Adrenal gland (tissue), 5 donors: Measurements from ENCODE around the gene BEND5.

Experiments used
- CTCF ChIP-seq, 6 experiments: fragments of 450-650 bp in 4 of 6; fragments of 200-600 bp in 2 of 6; sonication (generic) in 1 of 6; IDR thresholded peaks; 1 replicate in 5 of 6; 2 replicates in 1 of 6; pipeline versions ENCODE4 v1.5.1 to v1.8.0; 2016 to 2021; ENCODE audit warnings: antibody characterized with exemption in 6 of 6, mild to moderate bottlenecking in 2 of 6, moderate library complexity in 1 of 6
- POLR2A ChIP-seq, 2 donors: fragments of 450-650 bp; IDR thresholded peaks; one replicate each; pipeline ENCODE4 v1.6.1; 2017; ENCODE audit warnings: antibody characterized with exemption in 2 of 2, mild to moderate bottlenecking in 2 of 2, moderate library complexity in 1 of 2
- donor health status: DM: no; HTN: no; CAD: no.

- no peak for TF ChIP-seq CTCF (IDR thresholded peaks at IDR 0.05)
- no peak for TF ChIP-seq POLR2A (IDR thresholded peaks at IDR 0.05)
Observed at GRCh38 chr1:48760857-48761256, 15.8 kb downstream of the BEND5 start.
